Neural cell (in vitro differentiated cells): ENCODE measurements around the gene AHRR.

Source experiments
- TAF1 ChIP-seq: IDR thresholded peaks from 2 replicates; pipeline ENCODE4 v1.6.1; 2012; ENCODE audit warnings: low read depth
- TF ChIP-seq, protein P1 (sequence below): fragments of 450-650 bp; IDR thresholded peaks from 2 replicates; pipeline ENCODE4 v1.5.1; 2014; ENCODE audit warnings: antibody characterized with exemption, mild to moderate bottlenecking, moderate library complexity; ENCODE audit not compliant: poor library complexity, severe bottlenecking

GRCh38 chr5:385321-385720 lies 63.8 kb downstream of the AHRR start:
- TF ChIP-seq TAF1: no peak
- TF ChIP-seq, protein P1, sequence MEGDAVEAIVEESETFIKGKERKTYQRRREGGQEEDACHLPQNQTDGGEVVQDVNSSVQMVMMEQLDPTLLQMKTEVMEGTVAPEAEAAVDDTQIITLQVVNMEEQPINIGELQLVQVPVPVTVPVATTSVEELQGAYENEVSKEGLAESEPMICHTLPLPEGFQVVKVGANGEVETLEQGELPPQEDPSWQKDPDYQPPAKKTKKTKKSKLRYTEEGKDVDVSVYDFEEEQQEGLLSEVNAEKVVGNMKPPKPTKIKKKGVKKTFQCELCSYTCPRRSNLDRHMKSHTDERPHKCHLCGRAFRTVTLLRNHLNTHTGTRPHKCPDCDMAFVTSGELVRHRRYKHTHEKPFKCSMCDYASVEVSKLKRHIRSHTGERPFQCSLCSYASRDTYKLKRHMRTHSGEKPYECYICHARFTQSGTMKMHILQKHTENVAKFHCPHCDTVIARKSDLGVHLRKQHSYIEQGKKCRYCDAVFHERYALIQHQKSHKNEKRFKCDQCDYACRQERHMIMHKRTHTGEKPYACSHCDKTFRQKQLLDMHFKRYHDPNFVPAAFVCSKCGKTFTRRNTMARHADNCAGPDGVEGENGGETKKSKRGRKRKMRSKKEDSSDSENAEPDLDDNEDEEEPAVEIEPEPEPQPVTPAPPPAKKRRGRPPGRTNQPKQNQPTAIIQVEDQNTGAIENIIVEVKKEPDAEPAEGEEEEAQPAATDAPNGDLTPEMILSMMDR: no peak
